ENCODE results near the gene MAGI3. TPM values are rescaled to one million over a fixed set of nuclear protein-coding genes. Genes with fewer than 3 reads are reported as not detected.

MAGI3 gene
- total RNA-seq, 2 donors from 2014 or later = 23.4 to 29.4 TPM

GRCh38 chr1:113442131-113442530 is 51.8 kb downstream of the MAGI3 start:
- no peak for TF ChIP-seq CTCF (IDR thresholded peaks at IDR 0.05)

GRCh38 chr1:113444857-113445256 is 54.5 kb downstream of the MAGI3 start:
- Histone ChIP-seq H3K4me3 (no peak overlapping the region), H3K4me1 (ENCODE audit: control insufficient read depth in 1 of 2, low read depth in 2 of 2) (no peaks in the 10 kb centered on the region), H3K27me3 (replicated peaks; ENCODE audit: insufficient read depth) (no peaks in the 10 kb centered on the region), H3K9me3 (peaks cover 8% of the 10 kb centered on the region), H3K36me3 (no peaks in the 10 kb centered on the region), H3K27ac (no peak overlapping the region)
- no peak for DNase-seq (ENCODE audit: low spot score)
- ATAC-seq (ENCODE audit: insufficient number of reproducible peaks, low FRiP score, low read depth) = no peak
- TF ChIP-seq CTCF (IDR thresholded peaks at IDR 0.05) = no peak

More at GRCh38 chr1:113442131-113442530, 51.8 kb downstream of the MAGI3 start:
- Histone ChIP-seq H3K27ac (no peak overlapping the region), H3K4me1 (ENCODE audit: control insufficient read depth in 1 of 2, low read depth in 2 of 2) (no peaks in the 10 kb centered on the region), H3K4me3 (no peak overlapping the region), H3K36me3 (no peaks in the 10 kb centered on the region), H3K9me3 (peaks cover 8% of the 10 kb centered on the region), H3K27me3 (replicated peaks; ENCODE audit: insufficient read depth) (no peaks in the 10 kb centered on the region)
- no peak for DNase-seq (ENCODE audit: low spot score)
- ATAC-seq (ENCODE audit: insufficient number of reproducible peaks, low FRiP score, low read depth) = no peak

- Histone ChIP-seq H3K4me3 (no peak overlapping the region), H3K4me1 (ENCODE audit: control insufficient read depth in 1 of 2, low read depth in 2 of 2) (peaks cover 0 to 4% of the 10 kb centered on the region in 2 donors), H3K36me3 (no peaks in the 10 kb centered on the region), H3K27me3 (replicated peaks; ENCODE audit: insufficient read depth) (no peaks in the 10 kb centered on the region), H3K9me3 (no peaks in the 10 kb centered on the region), H3K27ac (no peak overlapping the region)
- TF ChIP-seq CTCF (IDR thresholded peaks at IDR 0.05) = no peak
- DNase-seq (ENCODE audit: low spot score) (no peak), ATAC-seq (ENCODE audit: insufficient number of reproducible peaks, low FRiP score, low read depth) (no peak)
Observed at GRCh38 chr1:113451710-113452109, 61.4 kb downstream of the MAGI3 start.

- ATAC-seq (ENCODE audit: insufficient number of reproducible peaks, low FRiP score, low read depth) = no peak
- Histone ChIP-seq H3K27ac (no peak overlapping the region), H3K36me3 (no peaks in the 10 kb centered on the region)
Observed at GRCh38 chr1:113452921-113453770, 62.8 kb downstream of the MAGI3 start.

GRCh38 chr1:113453771-113454083 is 63.4 kb downstream of the MAGI3 start:
- H3K27ac ChIP-seq = no peak overlapping the region
- no peak for DNase-seq (ENCODE audit: low spot score)
- ATAC-seq (ENCODE audit: insufficient number of reproducible peaks, low FRiP score, low read depth) = no peak
- H3K9me3 ChIP-seq = no peaks in the 10 kb centered on the region
- no peaks in the 10 kb centered on the region for H3K27me3 ChIP-seq (replicated peaks; ENCODE audit: insufficient read depth)
- no peak for TF ChIP-seq CTCF (IDR thresholded peaks at IDR 0.05)
- H3K4me3 ChIP-seq = no peak overlapping the region
- no peaks in the 10 kb centered on the region for H3K36me3 ChIP-seq
- peaks cover 0 to 8% of the 10 kb centered on the region in 2 donors for H3K4me1 ChIP-seq (ENCODE audit: control insufficient read depth in 1 of 2, low read depth in 2 of 2)

More at GRCh38 chr1:113452921-113453770, 62.8 kb downstream of the MAGI3 start:
- H3K27me3 ChIP-seq (replicated peaks; ENCODE audit: insufficient read depth) = no peaks in the 10 kb centered on the region
- no peak overlapping the region for H3K4me3 ChIP-seq
- no peak for TF ChIP-seq CTCF (IDR thresholded peaks at IDR 0.05)
- no peaks in the 10 kb centered on the region for H3K9me3 ChIP-seq
- H3K4me1 ChIP-seq (ENCODE audit: control insufficient read depth in 1 of 2, low read depth in 2 of 2) = peaks cover 0 to 4% of the 10 kb centered on the region in 2 donors
- DNase-seq (ENCODE audit: low spot score) = no peak

All from thoracic aorta (tissue), 2 donors.